NCI-H1694 (cell line): ENCODE data around the gene MIER3.

Source experiments
- DNase-seq: peaks from one replicate; lab custom pipeline; 2025; lab: John Stamatoyannopoulos, UW

Gene MIER3

DNA sequence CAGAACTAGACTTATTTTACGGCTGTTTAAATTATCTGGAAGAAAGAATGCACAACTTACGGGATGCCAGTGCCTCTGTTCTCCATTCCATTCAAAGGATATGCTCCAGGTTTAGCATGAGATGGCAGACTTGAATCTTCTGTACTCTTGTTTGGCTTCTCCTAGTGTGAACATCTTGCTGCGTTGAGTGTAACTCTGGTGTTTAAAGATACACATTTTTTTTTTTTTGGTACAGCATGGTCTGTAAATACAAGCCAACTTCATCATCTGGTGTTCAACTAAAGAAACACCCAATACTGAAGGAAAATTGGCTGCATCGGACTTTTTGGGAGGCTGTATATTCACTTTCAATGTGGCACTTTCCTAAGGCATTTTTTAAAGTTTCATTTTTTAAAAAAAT lies 7.4 kb upstream of the MIER3 start:
- DNase-seq = no peak

- DNase-seq = no peak
These were observed 6.7 kb upstream of the MIER3 start for GRCh38 chr5:56958595-56958994.

DNA sequence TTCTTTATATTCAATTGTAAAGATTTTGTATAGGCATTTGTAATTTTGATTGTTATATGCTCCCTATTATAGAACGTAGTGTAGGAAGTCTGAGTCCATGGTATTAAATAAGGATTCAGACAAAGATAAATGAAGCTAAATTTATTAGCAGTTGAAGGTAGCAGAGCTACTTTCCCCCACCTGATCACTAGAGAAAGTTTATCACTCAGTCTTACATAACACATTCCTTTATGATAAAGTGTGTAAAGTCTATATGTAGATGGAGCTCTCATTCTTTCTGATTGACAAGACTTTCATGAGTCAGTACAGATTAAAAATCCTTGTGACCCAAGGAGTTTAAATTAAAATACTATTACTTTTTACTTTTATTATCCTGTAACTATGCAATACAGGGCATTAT lies 2.3 kb upstream of the MIER3 start:
- DNase-seq = no peak

- DNase-seq = no peak
These were observed 587 bp downstream of the MIER3 start for GRCh38 chr5:56951126-56951945.

GRCh38 chr5:56950626-56951125 lies 1.2 kb downstream of the MIER3 start:
- no peak for DNase-seq

DNA sequence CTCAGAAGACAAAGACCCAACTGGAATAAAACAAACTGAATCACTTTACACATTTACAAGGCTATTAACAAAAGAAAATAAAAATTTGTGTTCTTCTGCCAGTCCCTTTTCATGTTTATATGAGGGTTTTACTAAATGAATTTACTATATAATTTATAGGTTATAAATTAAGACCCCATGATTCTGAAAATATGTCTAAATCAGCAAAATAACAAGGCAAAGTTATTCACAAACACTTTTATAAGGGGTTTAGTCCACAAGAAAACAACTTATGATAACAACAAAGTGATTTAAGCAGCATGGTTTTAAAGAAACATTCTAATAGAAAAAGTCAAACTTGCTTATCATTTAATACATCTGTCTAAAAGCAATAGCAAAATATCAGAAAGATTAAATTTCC lies 4.9 kb downstream of the MIER3 start:
- no peak for DNase-seq

DNA sequence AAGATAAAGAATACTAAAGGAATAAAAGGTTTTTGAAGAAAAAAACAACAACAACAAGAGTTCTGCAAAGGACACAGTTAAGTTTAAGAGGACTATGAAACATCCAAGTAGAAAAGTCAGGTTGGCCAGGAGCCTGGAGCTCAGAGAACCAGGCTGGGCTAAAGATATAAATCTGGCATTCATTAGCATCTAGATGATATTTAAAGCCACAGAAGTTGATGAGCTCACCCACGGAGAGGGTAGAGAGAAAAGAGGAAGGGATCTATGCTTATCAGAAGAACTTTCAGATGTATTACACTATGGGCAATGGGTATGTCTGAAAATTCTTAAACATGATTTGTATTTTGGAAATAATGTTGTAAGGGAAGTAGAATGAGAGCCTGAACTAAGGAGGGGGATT lies 9.9 kb downstream of the MIER3 start:
- no peak for DNase-seq

DNA sequence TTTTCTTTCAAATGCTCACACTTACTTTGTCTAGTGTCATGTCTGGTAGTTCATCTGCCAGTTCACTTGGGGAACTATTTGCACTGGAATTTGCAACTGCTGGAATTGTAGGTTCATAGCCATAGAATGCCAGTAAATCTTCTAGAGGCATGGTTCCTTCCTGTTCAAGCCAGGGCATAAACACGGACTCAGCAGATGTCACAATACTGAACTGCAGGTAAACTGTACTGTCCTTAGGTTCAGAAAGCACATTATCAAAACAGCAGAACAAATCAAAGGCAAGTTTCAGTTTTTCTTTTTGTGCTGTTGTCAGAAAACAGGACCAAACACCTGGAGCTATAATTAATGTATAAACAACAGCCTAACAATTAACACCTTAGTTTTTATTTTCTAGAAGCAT lies 13.1 kb downstream of the MIER3 start:
- no peak for DNase-seq

GRCh38 chr5:56934325-56934724 lies 17.6 kb downstream of the MIER3 start:
- DNase-seq = no peak

- DNase-seq = no peak
These were observed 29.0 kb downstream of the MIER3 start for GRCh38 chr5:56922922-56923321.

DNA sequence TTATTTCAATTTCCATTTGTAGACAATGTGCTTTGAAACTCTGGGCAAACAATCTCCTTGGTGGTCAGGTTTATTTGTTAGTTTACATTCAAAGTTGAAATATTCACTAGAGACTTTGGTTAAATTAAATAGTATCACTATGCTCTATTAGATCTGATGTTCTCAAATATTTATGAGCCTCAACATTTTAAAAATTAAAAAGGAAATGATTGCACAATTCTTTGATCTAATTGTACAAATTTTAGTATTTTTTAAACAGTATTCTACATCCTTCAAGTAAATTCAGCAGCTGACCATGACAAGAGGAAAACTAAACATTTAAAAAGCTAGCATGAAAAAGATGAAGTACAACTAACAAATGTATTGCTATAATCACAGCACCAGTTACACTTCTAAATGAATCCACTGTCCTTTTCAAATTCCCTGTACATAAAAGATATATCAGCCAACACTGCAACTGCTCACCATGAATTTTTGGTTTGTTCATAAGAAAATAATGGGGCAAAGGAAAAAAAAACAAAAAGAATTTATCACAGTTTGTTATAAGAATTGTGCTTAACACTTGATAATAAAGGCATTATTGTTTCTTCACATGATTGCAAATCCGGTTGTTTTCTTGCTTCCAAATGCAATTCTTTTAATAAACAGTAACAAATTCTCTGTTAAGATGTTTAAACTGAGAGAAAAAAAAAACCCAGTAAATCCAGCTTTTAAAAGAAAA lies 31.8 kb downstream of the MIER3 start:
- DNase-seq = no peak

- DNase-seq = no peak
These were observed 33.9 kb downstream of the MIER3 start for GRCh38 chr5:56918054-56918453.

- no peak for DNase-seq
These were observed 34.4 kb downstream of the MIER3 start for GRCh38 chr5:56917534-56917933.

- no peak for DNase-seq
These were observed 37.2 kb downstream of the MIER3 start for GRCh38 chr5:56914678-56915077.

GRCh38 chr5:56913766-56914165 lies 38.2 kb downstream of the MIER3 start:
- no peak for DNase-seq

DNA sequence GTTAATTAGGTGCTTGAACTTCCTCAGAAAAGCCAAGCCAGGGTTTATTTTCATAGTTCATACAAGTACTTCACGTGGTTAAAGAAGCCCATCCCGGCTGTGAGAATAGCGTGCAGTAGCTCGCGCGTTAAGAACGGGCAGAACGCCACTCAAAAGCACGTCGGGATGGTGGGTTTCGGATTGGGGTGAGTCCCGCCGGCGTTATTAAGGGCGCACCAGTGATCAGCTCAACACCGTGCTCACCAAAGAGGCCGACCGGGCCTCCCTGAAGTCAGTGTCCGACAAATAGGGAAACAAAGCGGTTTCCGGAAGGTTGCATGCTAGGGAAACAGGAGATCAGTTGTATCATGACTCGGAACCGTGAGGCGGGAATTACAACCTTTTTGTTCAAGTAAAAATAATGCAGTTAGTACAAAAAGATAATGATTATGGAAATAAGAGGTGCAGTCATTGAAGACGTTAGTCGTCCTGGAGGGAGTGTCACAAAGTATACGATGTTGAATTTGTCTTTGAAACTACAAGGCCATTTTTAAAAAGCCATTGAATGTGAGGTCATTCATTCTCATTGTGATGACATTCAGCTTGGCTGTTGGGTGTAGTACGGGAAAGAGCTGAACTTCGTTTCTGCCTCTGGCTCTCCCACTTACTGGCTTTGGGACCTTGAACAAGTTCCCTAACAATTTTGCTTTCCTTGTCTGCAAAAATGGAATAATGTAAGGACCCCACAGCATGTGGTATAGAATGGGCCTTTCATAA lies 41.5 kb downstream of the MIER3 start:
- peak; percentile 68 for DNase-seq

GRCh38 chr5:56909294-56910209 lies 42.4 kb downstream of the MIER3 start, which contains the start of gene SETD9:
SETD9 (plus strand) TSS chr5:56909596; CDS start chr5:56909646, 50 bp downstream.
- peak; percentile 82 for DNase-seq

GRCh38 chr5:56908942-56909293 lies 43.0 kb downstream of the MIER3 start:
- DNase-seq = no peak

DNA sequence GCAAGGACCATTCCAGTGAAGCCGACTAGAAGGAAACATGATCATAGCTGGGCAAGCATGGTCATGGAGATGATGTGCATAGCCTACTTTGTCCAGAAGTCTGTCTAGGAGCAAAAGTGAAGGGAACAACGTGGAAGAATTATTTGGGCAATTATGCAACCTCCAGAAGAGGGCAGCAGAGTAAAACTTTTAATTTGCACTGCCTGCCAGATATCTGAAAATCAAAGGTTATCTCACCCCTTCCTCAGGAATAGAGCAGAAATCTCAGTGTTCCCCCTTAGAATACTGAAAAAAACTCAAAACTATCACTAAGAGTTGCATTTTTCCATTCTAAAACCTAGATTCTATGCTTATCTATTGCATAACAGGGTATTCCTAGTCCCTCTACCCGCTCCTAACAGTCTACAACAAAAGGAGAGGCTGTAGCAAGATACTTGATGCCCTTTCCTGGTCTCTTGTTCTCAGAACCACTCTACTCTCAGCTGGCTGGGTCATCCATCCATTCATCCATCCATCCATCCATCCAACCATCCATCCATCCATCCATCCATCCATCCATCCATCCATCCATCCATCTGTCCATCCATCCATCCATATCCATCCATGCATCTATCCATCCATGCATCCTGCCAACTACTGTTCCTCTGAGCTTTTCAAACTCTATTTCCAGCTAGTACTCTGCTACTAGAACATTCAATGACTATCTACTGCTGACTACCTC lies 50.9 kb downstream of the MIER3 start:
- DNase-seq = peak; percentile 27

DNA sequence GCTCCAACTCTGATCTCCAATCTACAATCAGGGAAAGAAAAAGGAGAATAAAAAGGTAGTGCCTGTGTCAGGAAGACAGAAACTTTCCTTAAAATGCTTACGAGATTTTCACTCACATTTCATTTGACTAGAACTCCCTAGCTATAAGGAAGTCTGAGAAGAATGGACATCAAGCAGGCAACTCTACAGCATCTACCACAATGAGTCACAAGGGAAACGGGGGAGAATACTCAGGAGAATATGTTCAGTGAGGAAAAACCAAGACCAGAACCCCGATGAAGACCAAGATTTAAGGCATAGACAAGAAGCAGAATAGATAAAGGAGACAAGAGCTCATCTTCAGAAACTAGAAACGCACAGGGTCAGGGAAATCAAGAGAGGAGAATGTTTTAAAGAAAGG lies 51.5 kb downstream of the MIER3 start:
- DNase-seq = no peak

- no peak for DNase-seq
These were observed 53.7 kb downstream of the MIER3 start for GRCh38 chr5:56898213-56898612.
